KG1 (cell line): ENCODE data around the gene MGRN1.
A peak's percentile ranks its signal among the peaks of the same experiment; 100 is the strongest.

Source experiments
- DNase-seq: peaks from one replicate; lab custom pipeline; 2025; lab: John Stamatoyannopoulos, UW

MGRN1 gene

DNA sequence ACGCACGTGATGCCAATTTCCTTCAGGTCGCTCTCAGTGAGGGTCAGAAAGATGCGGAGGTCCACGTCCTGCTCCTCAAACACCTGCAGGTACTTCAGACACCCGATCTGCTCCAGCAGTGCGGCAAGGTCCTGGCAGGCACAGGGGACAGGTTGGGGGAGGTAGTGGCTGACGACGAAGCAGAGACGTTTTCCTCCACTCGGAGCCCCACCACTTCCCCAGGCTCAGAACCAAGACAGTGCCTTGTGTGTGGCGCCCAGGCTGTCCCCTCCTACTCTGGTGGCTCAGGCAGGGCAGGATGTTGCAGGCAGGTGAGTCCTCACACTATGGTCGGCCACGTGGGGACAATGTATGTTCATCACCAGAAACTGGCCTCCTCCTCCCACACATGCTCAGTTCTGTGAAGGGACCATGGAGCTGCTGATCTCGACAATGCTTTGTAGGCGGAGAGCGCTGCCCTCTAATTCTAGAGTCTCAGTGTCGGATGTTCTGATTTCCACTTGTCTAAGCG is 74.5 kb downstream of the MGRN1 start:
- no peak for DNase-seq

- no peak for DNase-seq
Observed at GRCh38 chr16:4700380-4700996, 75.9 kb downstream of the MGRN1 start.

GRCh38 chr16:4700997-4701743 is 76.5 kb downstream of the MGRN1 start:
- no peak for DNase-seq

DNA sequence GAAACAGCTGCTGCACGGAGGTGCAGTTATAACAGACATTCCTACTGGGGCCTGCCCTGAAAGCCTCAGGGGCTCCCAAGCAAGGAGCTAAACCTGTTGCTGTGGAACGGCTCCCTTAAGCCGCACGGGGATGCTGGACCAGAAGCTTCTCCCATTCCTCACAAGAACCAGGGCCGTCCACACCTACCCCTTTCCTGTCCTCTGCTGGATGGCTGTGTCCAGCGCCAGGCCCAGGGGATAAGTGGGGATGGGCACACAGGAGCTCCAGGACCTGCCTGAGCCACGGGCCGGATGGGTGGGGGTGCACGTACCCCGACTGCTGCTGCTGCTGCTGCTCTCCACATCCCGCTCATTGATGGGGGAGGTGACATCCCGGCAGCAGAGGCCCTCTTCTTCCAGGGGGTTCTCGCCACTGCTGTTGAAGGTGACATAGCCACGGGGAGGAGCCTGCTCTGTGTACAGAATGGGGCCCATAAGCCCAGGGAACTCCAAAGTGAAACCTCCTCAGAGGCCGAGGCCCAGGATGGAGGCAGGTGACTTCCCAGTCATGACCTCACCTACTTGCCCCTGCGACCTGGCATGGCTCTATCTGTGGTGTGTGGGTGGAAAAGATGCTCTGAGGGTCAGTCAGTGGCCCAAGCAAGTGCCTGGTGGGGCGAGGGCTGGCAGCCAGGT is 77.3 kb downstream of the MGRN1 start:
- no peak for DNase-seq

DNA sequence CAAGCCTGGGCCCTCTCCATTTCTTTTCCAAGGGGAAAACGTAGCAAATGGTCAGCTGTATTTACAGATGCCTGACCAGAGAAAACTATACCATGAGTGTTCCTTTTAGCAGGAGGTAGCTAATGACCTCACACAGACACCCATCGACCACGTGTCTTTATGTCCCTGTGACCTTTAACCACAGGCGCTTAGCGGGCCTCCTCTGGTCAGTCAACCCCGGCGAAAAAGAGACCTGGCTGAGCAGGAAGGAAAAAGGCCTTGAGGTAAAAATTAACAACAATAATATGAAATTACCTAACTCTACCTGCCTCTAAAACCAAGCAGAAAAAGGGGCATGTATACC is 77.8 kb downstream of the MGRN1 start:
- no peak for DNase-seq

DNA sequence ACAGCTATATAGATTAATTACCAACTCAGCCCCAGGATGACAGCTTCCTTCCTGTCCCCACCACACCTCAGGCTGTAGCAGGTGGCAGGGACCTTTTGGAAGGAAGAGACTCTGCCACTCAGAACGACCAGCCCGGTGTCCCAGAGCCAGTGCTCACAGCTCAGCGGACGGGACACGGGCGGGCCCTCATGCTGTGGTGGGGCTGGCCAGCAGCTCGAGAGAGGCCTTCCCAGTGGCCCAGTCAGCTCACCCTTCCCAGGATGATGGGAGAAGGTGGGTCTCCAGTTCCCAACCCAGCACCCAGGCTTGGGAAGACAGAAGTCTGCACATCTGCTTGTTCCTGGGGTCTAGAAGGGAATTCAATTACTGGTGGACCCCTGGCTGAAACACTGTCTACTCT is 79.3 kb downstream of the MGRN1 start:
- DNase-seq = no peak

DNA sequence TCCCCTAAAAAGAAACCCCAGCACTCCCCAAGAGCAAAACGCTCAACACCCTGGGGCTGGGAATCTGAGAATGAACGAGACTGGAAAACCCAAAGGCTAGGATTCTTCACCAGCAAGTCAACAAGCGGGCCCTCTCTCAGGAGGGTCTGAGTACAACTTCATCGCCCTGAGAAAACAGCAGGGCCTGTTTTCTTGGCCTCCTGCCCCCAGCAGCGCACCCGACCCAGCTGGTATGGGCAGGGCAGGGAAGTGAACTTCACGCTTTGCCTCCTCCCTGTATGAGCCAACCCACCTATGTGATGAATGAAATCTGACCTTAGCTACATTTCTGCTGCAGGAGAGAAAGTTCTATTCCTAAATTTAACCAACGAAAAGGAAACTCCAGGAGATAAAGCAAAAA is 79.9 kb downstream of the MGRN1 start:
- DNase-seq = no peak

- DNase-seq = no peak
Observed at GRCh38 chr16:4704913-4705312, 80.3 kb downstream of the MGRN1 start.

GRCh38 chr16:4706871-4707270 is 82.2 kb downstream of the MGRN1 start:
- DNase-seq = no peak

- no peak for DNase-seq
Observed at GRCh38 chr16:4709481-4709880, 84.9 kb downstream of the MGRN1 start.

DNA sequence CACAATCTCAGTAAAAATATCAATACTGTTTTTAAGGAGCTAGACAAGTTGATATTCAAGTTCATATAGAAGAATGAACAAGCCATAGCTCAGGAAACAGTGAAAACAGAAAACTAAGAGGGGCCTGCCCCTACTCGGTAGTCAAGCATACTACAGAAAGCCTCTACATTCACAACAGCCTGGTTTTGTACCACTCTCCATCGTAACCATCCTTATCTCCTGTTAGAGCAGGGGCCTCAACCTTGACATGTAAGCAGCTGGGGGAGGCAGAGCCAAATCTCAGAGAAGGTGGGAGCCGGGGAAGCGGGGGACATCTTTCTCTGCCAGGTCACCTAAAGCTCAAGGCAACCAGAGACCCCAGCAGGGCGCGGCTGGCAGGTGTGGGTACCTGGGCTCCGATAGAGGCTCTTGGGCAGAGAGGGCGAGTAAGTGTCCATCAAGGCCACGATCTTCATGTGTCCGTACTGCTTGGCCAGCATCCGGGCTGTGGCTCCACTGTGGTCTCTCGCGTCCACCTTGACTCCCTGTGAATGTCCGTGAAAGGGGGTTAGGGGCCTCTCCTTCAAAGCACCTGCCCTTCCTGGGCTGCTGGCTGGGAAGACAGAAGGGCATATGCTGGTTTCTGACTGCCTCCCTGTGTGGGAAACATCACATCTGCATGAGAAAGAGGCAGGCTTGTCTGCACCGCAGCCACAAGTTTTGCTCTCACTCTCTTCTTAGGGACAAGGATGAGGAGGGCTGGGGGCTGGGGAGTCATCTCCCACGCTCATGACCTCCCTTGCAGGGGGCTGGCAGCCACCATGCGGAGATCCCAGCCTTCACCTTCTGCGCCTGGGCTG is 89.3 kb downstream of the MGRN1 start:
- no peak for DNase-seq

DNA sequence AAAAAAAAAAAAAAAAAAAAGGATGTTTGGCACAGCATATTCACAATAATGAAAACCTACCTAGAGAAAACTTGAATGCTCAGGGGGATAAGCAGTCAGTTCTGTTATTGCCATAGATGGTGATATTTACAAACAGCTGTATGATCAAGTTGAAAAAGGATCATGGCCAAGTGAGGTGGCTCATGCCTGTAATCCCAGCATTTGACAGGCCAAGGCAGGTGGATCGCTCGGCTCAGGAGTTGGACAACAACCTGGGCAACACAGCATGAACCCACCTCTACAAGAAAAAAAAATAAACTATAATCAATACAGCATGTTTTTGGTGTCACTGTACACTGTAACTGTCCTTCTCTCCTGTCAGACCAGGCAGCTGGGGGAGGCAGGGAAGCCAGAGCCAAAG is 90.4 kb downstream of the MGRN1 start:
- DNase-seq = no peak

DNA sequence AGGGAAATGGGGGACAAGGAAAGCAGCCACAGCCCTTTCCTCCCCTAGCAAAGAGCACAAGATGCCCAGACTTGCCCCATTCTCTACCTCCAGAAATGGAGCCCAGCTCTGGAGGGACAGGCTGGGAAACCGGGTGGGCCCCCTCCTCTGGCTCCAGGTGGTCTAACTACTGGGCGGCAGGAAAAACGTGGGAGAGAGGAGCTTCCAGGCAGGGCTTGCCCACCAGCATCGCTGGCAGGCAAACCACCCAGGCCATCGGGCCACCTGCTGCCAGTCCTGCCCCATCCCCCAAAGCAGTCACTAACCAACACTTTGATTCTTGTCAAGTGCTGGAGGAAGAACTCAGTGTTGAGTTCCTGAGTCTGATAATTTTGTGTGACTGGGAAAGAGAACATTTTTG is 93.8 kb downstream of the MGRN1 start:
- no peak for DNase-seq

- DNase-seq = no peak
Observed at GRCh38 chr16:4723071-4723767, 98.6 kb downstream of the MGRN1 start.

GRCh38 chr16:4724661-4725270 is 100.1 kb downstream of the MGRN1 start:
- no peak for DNase-seq

DNA sequence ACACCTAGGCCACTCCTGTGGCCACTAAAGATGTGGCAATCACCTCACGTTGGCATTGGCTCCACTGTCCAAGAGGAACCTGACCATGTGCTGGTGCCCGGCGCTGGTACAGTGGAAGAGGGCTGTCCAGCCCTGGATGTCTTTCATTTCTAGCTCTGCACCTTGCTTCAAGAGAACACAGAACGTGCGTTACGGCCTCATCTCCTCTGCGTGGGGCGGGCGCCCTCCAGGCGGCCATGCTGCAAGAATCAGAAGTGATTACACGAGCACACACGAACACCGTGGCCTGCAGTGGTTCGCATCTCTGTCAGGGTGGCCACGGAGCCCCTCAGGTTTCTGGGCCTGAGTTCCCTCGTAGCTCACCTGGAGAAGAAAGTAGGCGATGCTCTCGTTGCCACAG is 102.0 kb downstream of the MGRN1 start:
- no peak for DNase-seq

DNA sequence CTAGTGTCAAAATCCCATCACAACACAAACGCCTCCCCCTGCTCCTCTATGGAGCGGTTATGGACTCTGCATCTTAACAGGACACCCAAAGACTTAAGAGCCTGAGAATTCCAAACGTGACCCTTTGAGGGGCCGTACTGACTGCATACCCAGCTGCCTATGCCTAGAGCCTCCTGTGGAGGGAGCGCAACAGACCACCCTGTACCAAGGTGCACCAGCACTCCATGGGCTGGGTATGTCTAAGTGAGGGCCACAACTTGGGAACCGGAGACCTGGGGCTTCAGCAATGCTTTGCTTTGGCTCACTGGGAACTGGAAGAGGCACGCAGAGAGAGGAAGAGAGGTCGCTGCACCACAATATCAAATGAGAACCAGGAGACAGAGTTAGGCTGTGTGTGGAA is 104.0 kb downstream of the MGRN1 start:
- DNase-seq = no peak

DNA sequence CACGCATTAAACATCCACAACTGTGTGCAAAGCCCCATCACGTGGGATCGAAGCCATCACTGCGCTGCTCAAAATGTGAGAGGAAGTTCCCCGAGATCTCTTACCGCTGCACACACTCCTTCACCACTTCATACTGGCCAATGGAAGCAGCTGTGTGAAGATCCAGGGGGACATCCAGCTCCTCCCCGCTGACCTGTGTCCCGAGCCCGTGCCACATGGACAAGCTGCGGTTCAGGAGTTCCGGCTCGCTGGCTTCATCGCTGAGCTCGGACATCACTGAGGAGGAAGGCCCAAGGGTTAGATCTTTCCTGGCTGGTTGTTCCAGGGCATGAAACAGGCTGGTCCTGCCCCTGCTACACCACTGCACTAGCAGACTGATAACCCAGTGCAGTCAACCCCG is 105.2 kb downstream of the MGRN1 start:
- DNase-seq = no peak

DNA sequence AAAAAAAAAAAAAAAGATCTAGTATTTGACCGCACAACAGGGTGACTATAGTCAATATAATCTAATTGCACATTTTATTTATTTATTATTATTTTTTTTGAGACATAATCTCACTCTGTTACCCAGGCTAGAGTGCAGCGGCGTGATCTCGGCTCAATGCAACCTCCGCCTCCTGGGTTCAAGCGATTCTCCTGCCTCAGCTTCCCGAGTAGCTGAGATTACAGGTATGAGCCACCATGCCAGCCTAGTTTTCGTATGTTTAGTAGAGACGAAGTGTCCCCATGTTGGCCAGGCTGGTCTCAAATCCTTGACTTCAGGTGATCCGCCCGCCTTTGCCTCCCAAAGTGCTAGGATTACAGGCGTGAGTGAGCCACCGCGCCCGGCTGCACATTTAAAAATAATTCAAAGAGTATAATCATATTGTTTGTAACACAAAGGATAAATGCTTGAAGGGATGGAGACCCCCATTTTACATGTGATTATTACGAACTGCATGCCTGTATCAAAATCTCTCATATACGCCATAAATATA is 108.7 kb downstream of the MGRN1 start:
- DNase-seq = no peak

GRCh38 chr16:4733747-4734062 is 109.1 kb downstream of the MGRN1 start:
- DNase-seq = no peak

GRCh38 chr16:4734063-4734729 is 109.6 kb downstream of the MGRN1 start, which contains the start of the genes ANKS3 and DNAAF8:
Gene ANKS3, minus strand, starts transcription at chr16:4734271. Its CDS starts 4,122 bp downstream, at chr16:4730149.
Gene DNAAF8, plus strand, starts transcription at chr16:4734537. Its CDS starts 1,978 bp downstream, at chr16:4736515.
- peak; percentile 57 for DNase-seq
